Osteoblast (primary cell): ENCODE data around the gene LRMDA. TPM values are rescaled to one million over a fixed set of nuclear protein-coding genes. Genes with fewer than 3 reads are reported as not detected.
"Not testable (repeated sequence)": the region's sequence is repeated elsewhere in the genome, so short reads cannot be mapped to it uniquely, and the experiment has no call there.

Source experiments
- DNase-seq: peaks from one replicate; pipeline ENCODE4 v3.0.0; 2011; ENCODE audit warnings: low spot score, mixed read lengths; ENCODE audit not compliant: insufficient read length; ENCODE audit errors: missing footprints
- H2AFZ ChIP-seq: 2 replicates; pipeline ENCODE4 v1.6.0; 2011; ENCODE audit warnings: mild to moderate bottlenecking, low read length
- H3K27ac ChIP-seq: 2 replicates; pipeline ENCODE4 v1.5.1; 2011; ENCODE audit warnings: mild to moderate bottlenecking, low read depth, low read length, moderate library complexity
- H3K27me3 ChIP-seq: 2 replicates; pipeline ENCODE4 v1.6.0; 2012; ENCODE audit warnings: mild to moderate bottlenecking, control low read depth, inconsistent platforms, low read length, moderate library complexity; ENCODE audit not compliant: insufficient read depth
- H3K36me3 ChIP-seq: 2 replicates; pipeline ENCODE4 v1.5.1; 2011; ENCODE audit warnings: mild to moderate bottlenecking, low read length, control low read depth, moderate library complexity; ENCODE audit not compliant: insufficient read depth
- H3K4me1 ChIP-seq: 2 replicates; pipeline ENCODE4 v1.5.1; 2011; ENCODE audit warnings: mild to moderate bottlenecking, low read length, control low read depth, moderate library complexity; ENCODE audit not compliant: insufficient read depth
- H3K4me2 ChIP-seq: 2 replicates; pipeline ENCODE4 v1.6.0; 2011; ENCODE audit warnings: mild to moderate bottlenecking, low read length; ENCODE audit not compliant: insufficient read depth
- H3K4me3 ChIP-seq: fragments of 200-600 bp; sonication (generic); 3 replicates; pipeline ENCODE4 v1.5.1; 2012; ENCODE audit warnings: mild to moderate bottlenecking, low read length, inconsistent platforms; ENCODE audit not compliant: insufficient read depth
- H3K79me2 ChIP-seq: 2 replicates; pipeline ENCODE4 v1.6.0; 2012; ENCODE audit warnings: mild to moderate bottlenecking, low read length, control low read depth, inconsistent platforms; ENCODE audit not compliant: insufficient read depth
- H3K9me3 ChIP-seq: 2 replicates; pipeline ENCODE4 v1.5.1; 2011; ENCODE audit warnings: low read depth, low read length, control low read depth
- H4K20me1 ChIP-seq: 2 replicates; pipeline ENCODE4 v1.6.0; 2012; ENCODE audit warnings: mild to moderate bottlenecking, low read length, control low read depth; ENCODE audit not compliant: insufficient read depth
- CTCF ChIP-seq: IDR thresholded peaks from 2 replicates; pipeline ENCODE4 v1.5.1; 2011; ENCODE audit warnings: mild to moderate bottlenecking, low read depth, low read length, moderate library complexity; ENCODE audit errors: extremely low read depth
- total RNA-seq: library from RNA; depleted of rRNA; stranded (reverse); fragments of >200 nt; gene quantifications from 2 replicates; pipeline ENCODE4 v1.2.3, GENCODE V29; 2012

Gene LRMDA
- total RNA-seq, 1 donor, result 18.5 TPM

- Histone ChIP-seq H3K36me3 (no peaks in the 10 kb centered on the region), H3K9me3 (no peaks in the 10 kb centered on the region), H4K20me1 (no peaks in the 10 kb centered on the region), H2AFZ (no peak overlapping the region), H3K79me2 (no peaks in the 10 kb centered on the region), H3K4me3 (no peak overlapping the region), H3K27me3 (no peaks in the 10 kb centered on the region), H3K4me2 (no peak overlapping the region), H3K27ac (no peak overlapping the region), H3K4me1 (no peaks in the 10 kb centered on the region)
- no peak for TF ChIP-seq CTCF
- DNase-seq, result no peak
Measured at GRCh38 chr10:76523791-76524351, 1092.4 kb downstream of the LRMDA start.

- H3K27ac ChIP-seq, H4K20me1 ChIP-seq, H3K4me2 ChIP-seq, H3K4me1 ChIP-seq, H3K79me2 ChIP-seq, H3K36me3 ChIP-seq, DNase-seq, H3K27me3 ChIP-seq, H2AFZ ChIP-seq, H3K9me3 ChIP-seq, H3K4me3 ChIP-seq: not testable (repeated sequence)
Measured at GRCh38 chr10:76526833-76527232, 1095.4 kb downstream of the LRMDA start.

GRCh38 chr10:76540331-76540730 is 1108.9 kb downstream of the LRMDA start:
- DNase-seq, result no peak
- H3K36me3 ChIP-seq, result no peaks in the 10 kb centered on the region
- no peak for TF ChIP-seq CTCF
- H3K4me1 ChIP-seq, result peaks cover 21% of the 10 kb centered on the region
- H4K20me1 ChIP-seq, result no peaks in the 10 kb centered on the region
- no peak overlapping the region for H2AFZ ChIP-seq
- H3K4me2 ChIP-seq, result no peak overlapping the region
- no peaks in the 10 kb centered on the region for H3K27me3 ChIP-seq
- no peak overlapping the region for H3K27ac ChIP-seq
- H3K4me3 ChIP-seq, result no peak overlapping the region
- no peaks in the 10 kb centered on the region for H3K79me2 ChIP-seq
- H3K9me3 ChIP-seq, result no peaks in the 10 kb centered on the region

GRCh38 chr10:76540786-76541185 is 1109.4 kb downstream of the LRMDA start:
- H3K4me1 ChIP-seq, result peaks cover 21% of the 10 kb centered on the region
- no peaks in the 10 kb centered on the region for H4K20me1 ChIP-seq
- H3K36me3 ChIP-seq, result no peaks in the 10 kb centered on the region
- DNase-seq, result no peak
- no peak for TF ChIP-seq CTCF
- no peak overlapping the region for H3K27ac ChIP-seq
- no peak overlapping the region for H2AFZ ChIP-seq
- H3K9me3 ChIP-seq, result no peaks in the 10 kb centered on the region
- no peaks in the 10 kb centered on the region for H3K27me3 ChIP-seq
- H3K4me3 ChIP-seq, result no peak overlapping the region
- H3K4me2 ChIP-seq, result no peak overlapping the region
- H3K79me2 ChIP-seq, result no peaks in the 10 kb centered on the region
